Dedifferentiated amniotic fluid mesenchymal stem cell (primary cell): ENCODE data around the gene CEACAM21.
"Not testable (repeated sequence)": the region's sequence is repeated elsewhere in the genome, so short reads cannot be mapped to it uniquely, and the experiment has no call there.

ENCODE experiments used
- DNase-seq: peaks from one replicate; pipeline ENCODE4 v3.0.0-alpha.2; 2016; ENCODE audit errors: extremely low spot score

CEACAM21 gene

DNA sequence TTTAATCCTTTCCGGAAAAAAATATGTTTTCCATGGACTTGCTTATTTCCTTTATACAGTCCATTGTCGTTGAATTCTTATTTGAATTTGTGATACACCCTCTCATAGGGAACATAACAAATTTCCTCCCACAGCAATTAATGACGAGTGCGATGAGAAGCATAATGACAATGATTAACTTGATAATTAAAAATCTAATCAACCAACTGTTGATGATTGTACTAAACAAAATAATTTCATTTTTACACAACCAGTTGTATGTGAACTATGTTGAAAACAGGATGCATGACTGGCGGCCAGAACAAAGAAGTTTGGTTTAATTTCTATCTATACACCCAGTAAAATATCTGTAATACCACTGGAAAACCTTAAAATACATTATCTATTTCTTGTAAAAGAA is 26.1 kb upstream of the CEACAM21 start:
- no peak for DNase-seq

DNA sequence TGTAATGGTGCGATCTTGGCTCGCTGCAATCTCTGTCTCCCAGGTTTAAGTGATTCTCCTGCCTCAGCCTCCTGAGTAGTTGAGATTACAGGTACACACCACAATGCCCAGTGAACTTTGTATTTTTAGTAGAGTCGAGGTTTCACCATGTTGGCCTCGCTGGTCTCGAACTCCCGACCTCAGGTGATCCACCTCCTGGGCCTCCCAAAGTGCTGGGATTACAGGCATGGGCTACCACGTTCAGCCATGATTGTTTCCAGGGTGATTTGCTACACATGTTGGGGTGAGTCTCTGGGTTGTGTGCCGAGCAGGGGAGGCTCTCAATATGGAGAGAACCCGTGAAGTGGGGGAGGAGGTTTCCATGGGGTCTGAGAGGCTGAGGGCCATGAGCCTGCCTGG is 24.8 kb upstream of the CEACAM21 start:
- no peak for DNase-seq

DNA sequence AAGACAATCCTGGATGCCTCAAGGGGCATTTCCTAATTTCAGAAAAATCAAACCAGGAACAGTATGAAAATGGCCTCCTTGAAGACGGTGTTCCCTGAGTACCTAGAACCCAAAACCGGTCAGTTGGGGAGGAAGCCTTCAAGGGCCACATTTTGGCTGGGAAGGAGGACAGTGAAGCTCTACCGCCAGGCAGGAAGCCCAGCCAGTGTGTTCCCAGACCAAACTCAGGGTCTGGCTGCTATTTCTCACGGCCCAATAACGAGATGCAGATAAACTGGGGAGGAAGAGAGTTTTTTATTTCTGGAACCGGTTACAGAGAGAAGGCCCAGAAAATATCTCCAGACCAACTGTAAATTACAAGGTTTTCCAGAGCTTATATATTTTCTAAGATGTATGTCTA is 24.3 kb upstream of the CEACAM21 start:
- DNase-seq, result no peak

DNA sequence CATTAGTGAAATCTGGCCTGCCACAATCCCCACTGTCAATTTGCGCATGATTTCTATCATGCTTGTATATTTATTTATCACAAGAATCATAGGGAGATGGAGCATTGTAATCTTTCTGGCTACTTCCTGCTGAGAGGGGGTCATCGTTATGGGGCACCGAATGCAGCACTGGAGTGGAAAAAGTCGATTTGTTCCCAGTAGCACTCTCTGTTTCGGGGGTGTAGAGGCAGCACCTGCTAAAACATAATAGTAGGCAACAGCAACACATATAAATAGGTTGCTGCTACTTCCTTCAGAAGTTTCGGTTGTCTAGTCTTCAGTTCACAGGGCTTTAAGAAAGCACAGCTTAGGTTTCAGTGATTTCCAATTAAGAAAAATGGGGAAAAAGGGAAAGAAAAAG is 23.4 kb upstream of the CEACAM21 start:
- no peak for DNase-seq

DNA sequence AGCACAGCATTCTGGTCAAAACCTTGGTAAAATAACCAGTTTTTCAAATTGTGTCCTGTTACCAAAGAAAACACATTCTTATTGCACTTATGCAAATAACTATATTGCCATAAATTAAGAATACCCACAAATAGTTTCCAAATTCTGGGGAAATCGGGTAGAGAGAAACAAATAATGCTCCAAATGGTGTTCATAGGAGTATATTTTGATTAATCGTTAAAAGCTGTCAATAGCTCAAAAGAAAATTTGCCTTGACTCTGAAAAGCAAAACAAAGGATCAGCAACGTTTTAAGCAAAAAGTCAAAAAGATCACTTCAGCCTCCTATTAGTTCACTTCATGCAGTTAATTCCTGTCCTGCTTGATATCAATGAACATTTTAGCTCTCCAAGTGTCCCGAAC is 22.2 kb upstream of the CEACAM21 start:
- no peak for DNase-seq

DNA sequence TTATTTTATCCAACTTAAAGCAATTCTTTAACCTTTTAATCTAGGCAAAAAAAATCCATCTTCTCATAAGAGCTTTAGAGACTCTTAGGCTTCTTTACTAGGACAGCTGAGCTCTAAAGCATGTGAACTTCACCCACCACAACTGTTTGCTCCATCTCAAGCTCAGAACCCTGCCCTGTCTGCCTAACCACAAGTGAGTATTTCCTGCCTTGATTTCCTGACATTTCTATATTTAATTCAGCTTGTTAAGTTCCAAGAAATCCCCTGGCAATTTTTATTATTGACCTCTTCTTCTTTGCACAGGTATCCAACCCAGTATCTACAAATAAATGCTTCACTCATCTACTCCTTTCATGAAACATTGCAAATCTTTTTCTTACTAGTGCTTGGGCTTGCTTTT is 21.1 kb upstream of the CEACAM21 start:
- DNase-seq, result no peak

DNA sequence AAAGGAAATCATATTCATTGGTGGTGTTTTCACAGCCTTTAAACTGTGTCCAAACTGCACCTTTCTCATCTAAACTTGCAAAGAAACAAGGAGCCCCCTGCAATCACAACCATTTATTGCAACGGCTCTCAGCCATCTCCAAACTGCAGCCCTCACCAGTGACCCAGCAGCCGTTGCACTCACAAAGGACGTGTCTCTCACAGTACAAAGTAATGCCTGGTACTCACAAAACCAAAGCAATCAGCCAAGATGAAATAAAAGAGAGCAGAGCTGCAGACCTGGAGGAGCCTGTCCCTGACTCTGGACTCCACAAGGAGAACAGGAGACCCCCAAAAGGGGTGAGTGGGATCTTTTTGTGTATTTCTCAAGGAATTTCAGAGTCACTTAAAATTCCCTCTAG is 20.2 kb upstream of the CEACAM21 start:
- no peak for DNase-seq

DNA sequence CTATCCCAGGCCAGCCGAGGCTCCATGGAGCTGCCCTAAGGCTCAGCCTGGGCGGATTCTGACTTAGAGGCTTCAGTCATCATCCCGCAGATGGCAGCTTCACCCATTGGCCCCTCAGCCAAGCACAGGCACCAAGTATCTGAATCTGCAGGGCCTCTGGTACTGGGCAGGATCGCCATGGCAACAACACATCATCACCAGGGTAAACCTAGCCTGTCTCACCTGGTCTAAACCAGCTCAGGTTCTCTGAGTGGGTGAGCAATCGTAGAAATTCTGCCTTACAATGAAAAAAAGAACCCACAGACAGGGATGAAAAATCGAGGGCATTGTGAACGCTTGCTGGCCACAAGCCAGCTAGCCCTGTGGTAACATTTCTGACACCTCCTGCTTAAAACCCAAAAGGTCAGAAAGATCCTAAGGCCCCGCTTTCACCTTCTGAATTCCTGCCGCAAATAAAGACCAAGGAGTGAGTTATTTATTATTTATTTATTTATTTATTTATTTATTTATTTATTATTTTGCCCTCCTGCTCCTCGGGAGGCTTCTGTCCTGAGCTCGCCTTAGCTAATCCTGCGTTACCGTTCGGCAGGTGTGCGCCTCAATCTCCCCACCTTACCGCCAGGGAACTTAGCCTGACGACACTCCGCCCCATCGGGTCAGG is 12.0 kb upstream of the CEACAM21 start:
- no peak for DNase-seq

DNA sequence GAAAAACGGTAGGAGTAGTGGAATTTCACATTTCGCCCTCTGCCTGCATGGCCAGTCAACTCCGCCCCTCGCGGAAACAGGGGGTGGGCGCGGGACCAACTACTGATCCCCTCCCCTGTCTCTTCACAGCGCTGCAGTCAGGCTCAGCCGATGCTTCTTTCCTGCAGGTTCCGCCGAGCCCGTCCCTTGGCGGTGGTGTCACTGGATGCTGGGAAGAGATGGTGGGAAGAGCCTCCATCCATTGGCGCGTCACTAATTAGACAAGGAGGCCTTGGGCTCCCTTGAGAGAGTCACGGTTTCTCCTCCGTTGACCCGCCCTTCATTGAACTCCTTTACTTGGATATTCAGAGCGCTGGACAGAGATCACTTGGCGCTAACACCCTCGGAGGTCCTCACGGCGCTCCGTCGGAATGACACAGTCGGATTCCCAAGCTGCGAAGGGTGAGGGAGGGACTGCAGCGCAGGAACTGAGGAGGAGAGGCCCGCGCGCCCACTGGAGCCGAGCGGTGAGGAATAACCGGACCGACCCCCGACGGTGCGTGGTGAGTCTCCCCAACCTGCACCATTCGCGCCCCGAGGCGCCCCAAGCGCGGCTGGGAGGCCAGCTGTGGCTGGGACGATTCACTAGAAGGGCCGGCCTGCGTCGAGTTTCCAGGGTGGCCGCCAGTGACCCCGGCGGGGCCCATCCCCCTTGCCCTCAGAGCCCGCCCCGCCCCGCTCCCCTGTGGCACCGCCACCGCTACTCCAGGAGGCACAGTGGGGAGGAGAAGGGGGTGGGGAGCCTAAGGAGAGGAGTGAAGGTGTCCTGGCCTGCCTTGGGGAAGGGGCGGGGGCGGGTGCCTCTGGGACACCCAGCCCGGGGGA is 11.2 kb upstream of the CEACAM21 start:
- no peak for DNase-seq

DNA sequence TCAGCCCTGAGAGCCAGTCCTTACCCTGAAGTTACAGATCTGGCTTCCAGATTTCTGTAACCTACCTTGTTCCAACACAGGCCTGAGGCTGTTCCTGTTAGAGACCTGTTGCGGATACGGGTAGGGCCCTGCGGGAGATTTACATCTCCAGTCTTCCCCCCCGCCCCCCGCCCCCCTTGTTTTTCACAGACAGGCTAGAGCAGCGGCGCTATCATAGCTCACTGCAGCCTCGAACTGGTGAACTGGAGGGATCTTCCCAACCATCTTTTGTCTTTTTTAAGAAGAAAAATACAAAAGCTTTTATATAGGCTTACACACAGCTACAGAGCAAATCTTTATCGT is 10.6 kb upstream of the CEACAM21 start:
- no peak for DNase-seq

DNA sequence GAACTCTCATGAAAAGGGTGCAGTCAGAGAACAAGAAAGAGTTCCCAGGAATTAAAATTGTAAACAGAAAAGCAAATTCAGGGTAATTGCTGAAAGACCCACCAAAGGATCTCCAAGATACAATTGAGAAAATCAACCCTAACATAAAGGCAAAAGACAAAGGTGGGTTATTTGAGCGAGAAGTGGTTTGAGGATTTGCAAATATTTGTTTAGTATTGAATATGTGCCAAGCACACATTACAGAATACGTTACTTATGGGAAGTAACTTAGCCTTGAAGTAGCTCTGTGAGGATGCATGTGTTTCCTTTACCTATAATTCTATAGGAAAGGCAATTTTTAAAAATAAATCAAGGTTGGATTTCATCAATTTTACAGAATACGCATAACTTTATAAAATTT is 10.0 kb upstream of the CEACAM21 start:
- no peak for DNase-seq

DNA sequence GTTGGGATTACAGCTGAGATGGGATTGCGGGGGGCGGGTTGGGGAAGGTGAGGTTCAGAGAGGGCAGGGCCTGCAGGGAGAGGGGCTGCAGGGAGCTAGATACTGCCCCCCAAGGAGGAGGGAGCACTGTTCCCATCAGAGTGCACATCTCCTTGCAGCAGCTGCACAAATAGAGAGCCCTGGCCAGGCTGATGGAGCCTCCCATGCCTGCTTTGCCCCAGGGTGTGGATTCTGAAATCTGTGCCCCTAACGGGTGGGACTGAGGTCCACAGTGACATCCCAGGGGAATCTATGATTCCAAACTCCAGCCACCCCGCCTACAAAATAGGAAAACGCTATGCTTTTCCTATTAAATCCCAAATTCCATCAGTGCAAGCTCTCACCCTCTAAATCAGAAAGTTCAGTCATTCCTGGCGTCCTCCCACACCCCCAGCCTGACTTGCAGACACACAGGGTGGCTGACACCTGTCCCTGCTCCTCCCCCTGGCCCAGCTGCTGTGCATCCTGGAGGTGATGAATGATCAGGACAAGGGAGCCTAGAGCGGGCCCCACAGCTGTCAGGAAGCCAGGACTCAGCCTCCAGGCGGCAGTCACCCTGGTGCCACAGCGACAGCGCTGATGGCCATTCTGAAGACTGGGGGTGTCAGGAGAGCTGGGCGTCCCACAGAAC is 6.3 kb upstream of the CEACAM21 start:
- no peak for DNase-seq

DNA sequence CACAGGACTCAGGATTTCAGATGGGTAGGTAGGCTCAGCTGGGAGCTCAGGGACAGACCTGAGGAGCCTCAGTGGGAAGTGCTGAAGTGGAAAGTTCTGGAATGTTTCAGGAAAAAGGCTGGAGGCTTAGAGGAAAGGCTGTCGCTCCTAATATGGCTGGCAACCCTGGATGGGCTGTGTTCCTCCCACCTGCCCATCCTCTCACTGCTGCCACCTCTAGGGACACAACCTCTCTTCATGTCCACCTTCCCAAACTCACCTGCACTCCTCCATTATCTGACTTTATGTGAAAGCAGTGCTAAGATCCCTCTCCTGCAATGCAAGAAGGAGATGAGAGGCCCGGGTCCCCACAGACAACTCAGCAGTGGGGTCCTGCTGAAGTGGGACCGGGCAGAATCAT is 5.8 kb upstream of the CEACAM21 start:
- DNase-seq, result no peak

DNA sequence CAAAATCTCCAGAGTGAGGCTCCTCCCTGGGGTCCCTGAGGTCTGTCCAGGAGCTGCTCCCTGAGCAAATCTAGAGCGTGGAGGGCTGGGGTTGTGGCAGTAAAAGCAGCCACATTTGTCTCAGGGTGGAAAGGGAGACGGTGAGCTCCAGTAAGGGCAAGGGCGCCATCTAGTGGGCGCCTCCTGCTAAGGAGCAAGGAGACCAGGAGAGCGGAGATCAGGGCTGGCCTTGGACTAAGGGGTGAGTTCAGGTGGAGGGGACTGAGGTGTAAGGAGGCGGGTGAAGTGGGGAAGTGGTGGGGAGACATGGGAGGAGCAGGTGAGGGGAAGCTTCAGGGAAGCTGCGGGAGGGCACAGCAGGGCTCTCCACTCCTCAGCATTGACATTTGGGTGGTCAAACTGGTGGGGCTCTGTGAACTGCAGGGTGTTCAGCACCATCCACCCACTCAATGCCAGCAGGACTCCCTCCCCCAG is 5.3 kb upstream of the CEACAM21 start:
- peak; percentile 45 for DNase-seq

DNA sequence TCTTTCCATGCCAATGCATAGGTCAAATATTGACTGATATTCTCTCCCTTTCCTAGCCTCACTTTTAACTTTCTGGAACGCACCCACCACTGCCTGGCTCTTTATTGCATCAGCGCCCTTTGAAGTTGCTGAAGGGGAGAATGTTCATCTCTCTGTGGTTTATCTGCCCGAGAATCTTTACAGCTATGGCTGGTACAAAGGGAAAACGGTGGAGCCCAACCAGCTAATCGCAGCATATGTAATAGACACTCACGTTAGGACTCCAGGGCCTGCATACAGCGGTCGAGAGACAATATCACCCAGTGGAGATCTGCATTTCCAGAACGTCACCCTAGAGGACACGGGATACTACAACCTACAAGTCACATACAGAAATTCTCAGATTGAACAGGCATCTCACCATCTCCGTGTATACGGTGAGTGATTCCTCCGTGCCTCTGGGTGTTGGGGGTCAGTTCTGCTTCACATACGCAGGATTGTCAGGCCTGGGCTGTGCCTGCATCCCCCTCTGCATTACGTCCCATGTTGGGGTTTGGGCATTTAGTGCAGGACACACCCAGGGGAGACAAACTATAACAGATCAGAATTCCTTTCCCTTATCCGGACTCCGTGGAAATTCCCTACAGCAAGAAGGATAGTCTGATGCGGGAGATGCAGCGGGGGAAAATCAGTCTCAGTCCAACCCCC is 1.3 kb downstream of the CEACAM21 start:
- DNase-seq, result no peak

DNA sequence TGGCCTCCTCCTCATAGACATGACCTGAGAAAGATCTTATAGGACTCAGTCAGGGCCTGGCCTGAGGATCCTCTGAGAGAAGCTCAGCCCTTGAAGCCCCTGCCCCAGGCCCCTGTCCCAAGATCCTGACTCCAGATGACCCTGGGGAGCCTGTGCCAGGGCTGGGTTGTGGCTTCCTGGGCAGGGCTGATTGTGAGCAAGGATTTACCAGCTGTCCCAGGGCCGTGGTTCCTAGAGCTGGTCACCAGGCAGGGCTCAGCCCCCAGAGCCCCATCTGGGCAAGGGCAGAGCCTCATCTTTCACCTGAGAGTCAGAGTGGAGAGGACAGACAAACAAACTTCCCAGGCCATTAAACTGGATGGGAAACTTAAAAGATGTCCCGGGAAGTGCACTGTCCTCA is 1.9 kb downstream of the CEACAM21 start:
- DNase-seq, result no peak

DNA sequence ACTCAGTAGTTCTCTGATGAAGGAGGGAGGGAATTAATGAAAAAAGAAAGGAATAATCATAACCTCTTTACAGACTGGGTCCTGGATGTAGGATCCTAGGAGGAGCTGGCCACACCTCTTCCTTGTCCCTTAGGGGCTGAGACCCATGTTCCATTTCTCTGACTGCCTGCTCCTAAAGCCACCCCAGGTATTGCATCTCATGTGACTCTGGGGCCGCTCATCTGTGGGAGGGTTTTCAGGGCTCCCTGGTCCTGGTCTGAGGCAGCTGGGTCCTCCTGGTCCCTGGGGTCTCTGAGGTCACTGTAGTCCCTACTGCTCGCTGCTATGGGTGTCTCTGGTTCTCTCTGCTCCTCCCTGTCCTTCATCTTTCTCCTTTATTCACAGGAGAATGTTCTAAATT is 2.9 kb downstream of the CEACAM21 start:
- DNase-seq, result no peak

DNA sequence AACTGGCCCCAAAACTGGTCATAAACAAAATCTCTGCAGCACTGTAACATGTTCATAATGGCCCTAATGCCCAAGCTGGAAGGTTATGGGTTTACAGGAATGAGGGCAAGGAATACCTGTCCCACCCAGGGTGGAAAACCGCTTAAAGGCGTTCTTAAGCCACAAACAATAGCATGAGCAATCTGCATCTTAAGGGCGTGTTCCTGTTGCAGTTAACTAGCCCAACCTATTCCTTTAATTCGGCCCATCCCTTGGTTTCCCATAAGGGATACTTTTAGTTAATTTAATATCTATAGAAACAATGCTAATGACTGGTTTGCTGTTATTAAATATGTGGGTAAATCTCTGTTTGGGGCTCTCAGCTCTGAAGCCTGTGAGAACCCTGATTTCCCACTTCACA is 5.1 kb downstream of the CEACAM21 start:
- not testable (repeated sequence) for DNase-seq

DNA sequence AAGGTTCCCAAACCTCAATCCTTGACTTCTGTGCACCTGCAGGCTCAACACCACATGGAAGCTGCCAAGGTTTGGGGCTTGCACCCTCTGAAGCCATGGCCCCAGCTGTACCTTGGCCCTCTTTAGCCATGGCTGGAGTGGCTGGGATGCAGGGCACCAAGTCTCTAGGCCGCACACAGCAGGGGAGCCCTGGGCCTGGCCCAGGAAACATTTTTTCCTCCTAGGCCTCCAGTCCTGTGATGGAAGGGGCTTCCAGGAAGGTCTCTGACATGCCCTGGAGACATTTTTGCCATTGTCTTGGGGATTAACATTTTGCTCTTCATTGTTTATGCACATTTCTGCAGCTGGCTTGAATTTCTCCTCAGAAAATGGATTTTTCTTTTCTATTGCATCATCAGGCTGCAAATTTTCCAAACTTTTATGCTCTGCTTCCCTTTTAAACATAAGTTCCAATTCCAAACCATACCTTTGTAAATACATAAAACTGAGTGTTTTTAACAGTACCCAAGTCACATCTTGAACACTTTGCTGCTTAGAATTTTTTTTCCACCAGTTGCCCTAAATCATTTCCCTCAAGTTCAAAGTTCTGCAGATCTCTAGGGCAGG is 6.7 kb downstream of the CEACAM21 start:
- not testable (repeated sequence) for DNase-seq

DNA sequence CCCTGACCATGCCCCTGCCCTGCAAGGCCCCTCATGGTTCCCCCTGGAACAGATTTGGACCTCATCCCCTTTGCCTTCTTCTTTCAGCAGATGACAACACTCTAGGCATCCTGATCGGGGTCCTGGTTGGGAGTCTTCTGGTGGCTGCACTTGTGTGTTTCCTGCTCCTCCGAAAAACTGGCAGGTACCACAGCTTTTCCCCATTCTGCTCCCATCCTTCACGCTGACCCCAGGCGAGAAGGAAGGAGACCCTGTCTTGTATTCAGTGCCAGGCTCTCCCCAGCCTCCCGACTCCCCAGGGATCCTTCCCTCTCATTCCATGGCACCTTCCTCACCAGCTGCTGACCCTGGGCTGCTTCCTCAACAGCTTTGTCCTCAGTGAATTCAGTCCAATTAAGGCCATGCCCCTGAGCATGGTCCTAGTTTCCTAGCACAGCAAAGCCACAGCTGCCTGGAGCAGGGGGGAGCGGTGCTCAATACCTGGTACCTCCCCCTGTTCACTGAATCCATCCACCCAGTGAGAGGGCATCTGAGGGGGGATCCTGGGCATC is 8.4 kb downstream of the CEACAM21 start:
- DNase-seq, result no peak

DNA sequence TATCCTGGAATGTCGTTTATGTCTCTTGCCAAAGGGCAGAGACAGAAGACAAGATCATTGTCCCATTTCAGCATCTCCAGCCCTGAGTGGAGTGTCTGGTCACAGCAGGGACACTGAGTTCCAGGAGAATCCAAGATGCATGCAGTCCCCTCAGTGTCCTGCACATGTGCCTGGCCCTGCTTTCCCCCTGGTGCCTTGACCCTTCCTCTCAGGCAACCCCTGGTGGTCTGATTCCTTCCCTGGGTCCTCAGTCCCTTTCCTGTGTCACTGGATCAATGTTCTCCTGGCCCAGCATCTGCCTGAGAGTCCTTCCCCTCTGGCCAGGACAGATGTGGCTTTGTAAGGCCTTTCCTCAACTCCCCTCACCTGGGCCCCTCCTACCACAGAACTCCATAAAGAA is 9.0 kb downstream of the CEACAM21 start:
- DNase-seq, result no peak

DNA sequence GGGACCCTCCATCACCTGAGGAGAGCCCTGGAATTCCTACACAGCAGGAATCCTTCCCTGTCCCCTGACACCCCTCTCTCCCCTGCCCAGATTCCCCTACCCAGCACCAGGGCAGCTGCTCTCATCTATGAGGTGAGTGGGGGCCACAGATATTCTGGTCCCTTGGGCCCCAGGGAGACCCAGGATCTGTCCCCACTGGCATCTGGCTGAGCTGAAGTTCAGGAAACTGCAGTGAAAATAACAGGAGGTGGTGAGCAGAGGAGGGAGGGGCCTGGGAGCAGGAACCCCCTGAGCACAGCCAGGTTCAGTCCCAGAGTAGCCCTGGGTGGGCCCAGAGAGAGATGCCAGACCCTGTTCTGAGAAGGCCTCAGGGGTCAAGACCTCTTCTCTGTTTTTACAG is 10.1 kb downstream of the CEACAM21 start:
- DNase-seq, result no peak
